Breast epithelium (tissue), 3 donors: ENCODE data around the gene TTC39A.

Experiments
- CTCF ChIP-seq, 3 donors: fragments of 450-650 bp; IDR thresholded peaks; one replicate each; pipeline ENCODE4 v1.5.1; 2016 to 2017; ENCODE audit warnings: antibody characterized with exemption in 3 of 3, mild to moderate bottlenecking in 3 of 3, moderate library complexity in 3 of 3
- POLR2A ChIP-seq: fragments of 450-650 bp; IDR thresholded peaks from one replicate; pipeline ENCODE4 v1.6.1; 2016; ENCODE audit warnings: antibody characterized with exemption, mild to moderate bottlenecking, moderate library complexity

- no peak for TF ChIP-seq POLR2A
- TF ChIP-seq CTCF (IDR thresholded peaks at IDR 0.05): no peak
Measured at GRCh38 chr1:51373898-51374297, 43.5 kb upstream of the TTC39A start.
